ENCODE results near the gene CACNA1G.

DNA sequence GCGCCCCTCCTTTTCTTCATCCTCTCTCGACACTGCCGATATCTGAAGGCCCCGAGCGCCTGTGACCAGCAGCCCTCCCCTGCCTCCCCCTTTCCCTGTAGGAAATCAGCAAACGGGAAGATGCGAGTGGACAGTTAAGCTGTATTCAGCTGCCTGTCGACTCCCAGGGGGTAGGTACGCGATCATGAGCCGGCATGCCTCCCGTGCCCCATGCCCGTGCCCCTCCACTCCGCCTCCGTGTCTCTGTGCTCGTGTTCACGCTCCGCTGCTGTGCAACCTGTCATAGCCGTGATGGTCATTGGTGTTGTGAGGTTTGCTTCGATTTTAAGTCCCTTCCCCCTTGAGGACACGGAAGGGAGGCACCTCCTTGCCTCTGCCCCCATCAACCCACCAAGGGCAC lies 34.4 kb downstream of the CACNA1G start:
- TF ChIP-seq, protein P1, sequence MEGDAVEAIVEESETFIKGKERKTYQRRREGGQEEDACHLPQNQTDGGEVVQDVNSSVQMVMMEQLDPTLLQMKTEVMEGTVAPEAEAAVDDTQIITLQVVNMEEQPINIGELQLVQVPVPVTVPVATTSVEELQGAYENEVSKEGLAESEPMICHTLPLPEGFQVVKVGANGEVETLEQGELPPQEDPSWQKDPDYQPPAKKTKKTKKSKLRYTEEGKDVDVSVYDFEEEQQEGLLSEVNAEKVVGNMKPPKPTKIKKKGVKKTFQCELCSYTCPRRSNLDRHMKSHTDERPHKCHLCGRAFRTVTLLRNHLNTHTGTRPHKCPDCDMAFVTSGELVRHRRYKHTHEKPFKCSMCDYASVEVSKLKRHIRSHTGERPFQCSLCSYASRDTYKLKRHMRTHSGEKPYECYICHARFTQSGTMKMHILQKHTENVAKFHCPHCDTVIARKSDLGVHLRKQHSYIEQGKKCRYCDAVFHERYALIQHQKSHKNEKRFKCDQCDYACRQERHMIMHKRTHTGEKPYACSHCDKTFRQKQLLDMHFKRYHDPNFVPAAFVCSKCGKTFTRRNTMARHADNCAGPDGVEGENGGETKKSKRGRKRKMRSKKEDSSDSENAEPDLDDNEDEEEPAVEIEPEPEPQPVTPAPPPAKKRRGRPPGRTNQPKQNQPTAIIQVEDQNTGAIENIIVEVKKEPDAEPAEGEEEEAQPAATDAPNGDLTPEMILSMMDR (IDR thresholded peaks at IDR 0.05): no peak
- TF ChIP-seq EP300 (IDR thresholded peaks at IDR 0.05) (no peak), POLR2A (IDR thresholded peaks at IDR 0.05) (no peak)
